ENCODE data around the gene SLCO1B1. TPM values are rescaled to one million over a fixed set of nuclear protein-coding genes. Genes with fewer than 3 reads are reported as not detected.
"Not testable (repeated sequence)": the region's sequence is repeated elsewhere in the genome, so short reads cannot be mapped to it uniquely, and the experiment has no call there.

SLCO1B1 gene, protein sequence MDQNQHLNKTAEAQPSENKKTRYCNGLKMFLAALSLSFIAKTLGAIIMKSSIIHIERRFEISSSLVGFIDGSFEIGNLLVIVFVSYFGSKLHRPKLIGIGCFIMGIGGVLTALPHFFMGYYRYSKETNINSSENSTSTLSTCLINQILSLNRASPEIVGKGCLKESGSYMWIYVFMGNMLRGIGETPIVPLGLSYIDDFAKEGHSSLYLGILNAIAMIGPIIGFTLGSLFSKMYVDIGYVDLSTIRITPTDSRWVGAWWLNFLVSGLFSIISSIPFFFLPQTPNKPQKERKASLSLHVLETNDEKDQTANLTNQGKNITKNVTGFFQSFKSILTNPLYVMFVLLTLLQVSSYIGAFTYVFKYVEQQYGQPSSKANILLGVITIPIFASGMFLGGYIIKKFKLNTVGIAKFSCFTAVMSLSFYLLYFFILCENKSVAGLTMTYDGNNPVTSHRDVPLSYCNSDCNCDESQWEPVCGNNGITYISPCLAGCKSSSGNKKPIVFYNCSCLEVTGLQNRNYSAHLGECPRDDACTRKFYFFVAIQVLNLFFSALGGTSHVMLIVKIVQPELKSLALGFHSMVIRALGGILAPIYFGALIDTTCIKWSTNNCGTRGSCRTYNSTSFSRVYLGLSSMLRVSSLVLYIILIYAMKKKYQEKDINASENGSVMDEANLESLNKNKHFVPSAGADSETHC
- 0.12 and 0.27 TPM in 2 replicates for total RNA-seq (2014; rRNA removed; shearing (Covaris generic))

DNA sequence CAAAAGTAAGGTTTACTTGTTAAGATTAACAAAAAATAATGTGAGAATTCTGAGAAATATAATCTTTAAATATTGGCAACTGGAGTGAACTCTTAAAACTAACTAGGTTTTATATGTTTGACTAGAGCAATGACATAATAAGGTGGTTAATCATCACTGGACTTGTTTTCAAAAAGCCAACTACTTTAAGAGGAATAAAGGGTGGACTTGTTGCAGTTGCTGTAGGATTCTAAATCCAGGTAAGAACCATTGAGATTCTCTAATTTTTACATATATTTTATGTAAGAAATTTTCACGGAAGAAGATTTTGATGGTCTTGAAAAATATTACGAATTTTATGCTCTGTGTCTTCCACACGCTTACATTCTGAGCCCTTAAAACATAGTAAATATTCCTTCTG is at the start of gene SLCO1B1:
Gene SLCO1B1, plus strand, starts transcription at position 197 of the 400 bp plus-strand sequence. CDS start 10,381 bp downstream, outside the sequence.
- no peak for DNase-seq (ENCODE audit: low read depth)

DNA sequence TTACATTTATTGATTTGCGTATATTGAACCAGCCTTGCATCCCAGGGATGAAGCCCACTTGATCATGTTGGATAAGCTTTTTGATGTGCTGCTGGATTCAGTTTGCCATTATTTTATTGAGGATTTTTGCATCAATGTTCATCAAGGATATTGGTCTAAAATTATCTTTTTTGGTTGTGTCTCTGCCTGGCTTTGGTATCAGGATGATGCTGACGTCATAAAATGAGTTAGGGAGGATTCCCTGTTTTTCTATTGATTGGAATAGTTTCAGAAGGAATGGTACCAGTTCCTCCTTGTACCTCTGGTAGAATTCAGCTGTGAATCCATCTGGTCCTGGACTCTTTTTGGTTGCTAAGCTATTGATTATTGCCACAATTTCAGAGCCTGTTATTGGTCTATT is 46.2 kb upstream of the SLCO1B1 start:
- DNase-seq (ENCODE audit: low read depth): not testable (repeated sequence)

DNA sequence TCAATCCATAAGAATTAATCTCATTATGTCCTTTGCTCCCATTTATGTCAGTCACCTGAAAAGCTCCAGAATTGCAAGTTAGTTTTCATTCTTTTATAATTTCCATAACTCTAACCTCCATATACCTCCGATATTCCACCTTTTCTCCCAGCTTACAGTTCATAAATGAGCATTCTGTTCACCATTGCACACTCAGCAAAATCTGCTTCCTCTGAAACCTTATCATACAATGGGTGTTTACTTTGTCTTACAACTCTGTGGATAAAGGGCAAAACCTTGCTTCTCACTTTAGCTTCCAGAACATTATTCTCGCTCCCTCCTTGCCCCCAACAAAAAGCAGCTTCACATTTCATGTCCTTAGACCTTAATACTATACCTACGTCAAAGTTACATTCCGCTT is 19.3 kb upstream of the SLCO1B1 start:
- DNase-seq (ENCODE audit: low read depth): no peak

DNA sequence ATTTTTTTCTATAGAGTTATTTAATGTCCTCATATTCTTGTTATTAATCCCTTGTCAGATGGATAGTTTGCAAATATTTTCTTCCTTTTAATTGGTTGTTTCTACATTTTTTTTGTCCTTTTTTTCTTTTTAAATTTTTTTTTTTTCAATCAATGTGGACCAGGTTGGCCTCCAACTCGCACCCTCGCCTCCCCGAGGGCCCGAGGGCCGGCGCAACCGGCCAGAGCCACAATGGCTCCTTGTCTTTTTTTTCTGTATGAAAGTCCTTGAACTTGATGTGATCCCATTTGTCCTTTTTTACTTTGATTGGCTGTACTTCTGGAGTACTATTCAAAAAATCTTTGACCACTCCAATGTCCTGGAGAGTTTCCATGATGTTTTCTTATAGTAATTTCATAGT is 17.7 kb upstream of the SLCO1B1 start:
- DNase-seq (ENCODE audit: low read depth): no peak

DNA sequence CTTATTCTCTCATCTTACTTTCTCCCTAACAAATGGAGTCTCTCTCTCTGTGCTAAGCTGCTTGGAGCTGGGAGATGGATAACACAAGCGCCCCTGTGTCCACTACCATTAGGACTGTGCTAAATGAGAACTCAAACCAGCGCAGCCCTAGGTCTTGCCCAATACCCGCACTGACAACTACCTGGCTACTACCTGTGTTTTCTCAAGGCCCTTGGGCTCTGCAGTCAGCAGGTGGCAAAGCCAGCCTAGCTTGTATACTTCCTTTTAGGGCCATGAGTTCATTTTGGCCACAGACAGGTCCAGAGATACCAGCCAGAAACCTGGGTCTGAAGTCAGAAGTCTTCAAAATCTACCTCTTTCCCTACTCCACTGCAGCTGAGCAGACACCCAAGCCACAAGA is 13.0 kb upstream of the SLCO1B1 start:
- DNase-seq (ENCODE audit: low read depth): no peak

DNA sequence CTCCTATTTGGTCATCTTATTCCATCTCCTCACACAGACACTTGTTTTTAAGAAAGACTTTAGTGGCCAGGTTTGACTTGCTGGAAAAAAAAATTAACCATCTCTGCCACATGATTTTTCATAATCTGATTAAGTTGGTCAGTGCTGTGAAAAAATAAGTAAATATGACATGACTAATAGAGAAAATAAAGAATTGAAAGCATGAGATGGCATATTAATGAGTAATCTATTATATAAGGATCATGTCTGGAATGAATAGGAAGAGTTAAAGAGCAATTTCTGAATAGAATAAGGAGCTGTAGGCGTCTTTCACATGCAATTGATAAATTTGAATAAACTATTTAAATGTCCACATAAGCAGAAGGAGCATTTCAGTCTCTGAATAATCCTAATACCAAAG is 12.2 kb upstream of the SLCO1B1 start:
- DNase-seq (ENCODE audit: low read depth): no peak

DNA sequence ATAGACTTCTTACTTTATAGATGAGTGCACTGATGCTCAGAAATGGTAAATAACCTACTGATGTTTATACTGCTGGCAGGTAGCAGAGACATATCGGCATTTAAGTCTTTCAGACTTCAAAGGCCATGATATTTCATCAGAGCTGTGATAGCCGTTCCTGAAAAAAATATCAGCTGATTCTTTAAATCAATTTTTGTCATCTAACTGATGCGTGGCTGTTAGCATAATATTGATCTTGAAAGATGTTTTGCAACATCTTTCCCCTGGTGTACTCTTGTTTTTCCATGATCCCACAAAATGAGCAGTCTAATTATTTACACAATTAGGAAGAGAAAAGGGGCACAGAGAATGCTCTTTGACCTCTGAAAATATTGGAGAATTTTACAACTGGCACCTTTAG is 1.6 kb upstream of the SLCO1B1 start:
- DNase-seq (ENCODE audit: low read depth): no peak

DNA sequence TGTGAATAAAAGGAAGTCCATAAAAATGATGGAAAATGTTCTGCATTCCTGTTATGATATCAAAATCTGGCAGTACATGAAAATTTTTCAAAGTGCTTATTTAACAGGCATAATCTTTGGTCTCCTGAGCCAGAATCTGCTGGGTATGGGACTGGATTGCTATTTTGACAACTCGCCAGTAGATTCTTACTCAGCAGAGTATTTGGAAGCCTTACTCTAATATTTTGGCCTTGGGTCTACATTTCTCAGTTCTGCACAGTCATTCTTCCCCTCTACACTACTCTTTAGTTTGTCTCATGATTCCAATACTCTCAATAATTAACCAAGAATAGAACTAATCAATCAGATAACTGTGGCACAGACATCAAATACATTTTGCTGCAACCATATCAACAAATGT is 1.1 kb upstream of the SLCO1B1 start:
- no peak for DNase-seq (ENCODE audit: low read depth)

DNA sequence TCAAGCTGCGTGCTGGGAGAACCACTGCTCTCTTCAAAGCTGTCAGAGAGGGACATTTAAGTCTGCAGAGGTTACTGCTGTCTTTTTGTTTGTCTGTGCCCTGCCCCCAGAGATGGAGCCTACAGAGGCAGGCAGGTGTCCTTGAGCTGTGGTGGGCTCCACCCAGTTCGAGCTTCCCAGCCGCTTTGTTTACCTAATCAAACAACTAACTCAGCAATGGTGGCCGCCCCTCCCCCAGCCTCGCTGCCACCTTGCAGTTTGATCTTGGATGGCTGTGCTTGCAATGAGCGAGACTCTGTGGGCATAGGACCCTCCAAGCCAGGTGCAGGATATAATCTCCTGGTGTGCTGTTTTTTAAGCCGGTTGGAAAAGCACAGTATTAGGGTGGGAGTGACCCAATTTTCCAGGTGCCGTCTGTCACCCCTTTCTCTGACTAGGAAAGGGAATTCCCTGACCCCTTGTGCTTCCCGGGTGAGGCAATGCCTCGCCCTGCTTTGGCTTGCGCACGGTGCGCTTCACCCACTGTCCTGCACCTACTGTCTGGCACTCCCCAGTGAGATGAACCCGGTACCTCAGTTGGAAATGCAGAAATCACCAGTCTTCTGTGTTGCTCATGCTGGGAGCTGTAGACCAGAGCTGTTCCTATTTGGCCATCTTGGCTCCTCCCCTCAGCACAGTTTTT is 6.5 kb downstream of the SLCO1B1 start:
- DNase-seq (ENCODE audit: low read depth): not testable (repeated sequence)

DNA sequence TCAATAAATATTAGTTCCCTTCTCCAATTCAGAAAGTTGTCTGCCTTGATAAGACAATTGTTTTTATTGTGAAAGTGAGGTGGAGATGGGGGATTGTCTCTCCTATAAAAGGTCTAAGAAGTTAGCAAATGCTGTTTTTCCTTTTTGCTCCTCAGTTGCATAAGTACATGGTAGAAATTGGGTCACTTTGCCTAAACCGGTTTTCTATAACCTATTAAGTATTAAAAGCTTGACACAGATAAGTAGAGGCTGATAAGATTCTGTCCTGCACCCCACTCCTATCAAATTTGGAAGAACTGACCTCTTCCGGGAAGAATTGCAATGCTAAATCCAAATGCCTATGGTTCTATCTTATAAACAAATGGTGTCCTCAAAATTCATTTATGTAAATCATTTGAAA is 7.0 kb downstream of the SLCO1B1 start:
- DNase-seq (ENCODE audit: low read depth): no peak

DNA sequence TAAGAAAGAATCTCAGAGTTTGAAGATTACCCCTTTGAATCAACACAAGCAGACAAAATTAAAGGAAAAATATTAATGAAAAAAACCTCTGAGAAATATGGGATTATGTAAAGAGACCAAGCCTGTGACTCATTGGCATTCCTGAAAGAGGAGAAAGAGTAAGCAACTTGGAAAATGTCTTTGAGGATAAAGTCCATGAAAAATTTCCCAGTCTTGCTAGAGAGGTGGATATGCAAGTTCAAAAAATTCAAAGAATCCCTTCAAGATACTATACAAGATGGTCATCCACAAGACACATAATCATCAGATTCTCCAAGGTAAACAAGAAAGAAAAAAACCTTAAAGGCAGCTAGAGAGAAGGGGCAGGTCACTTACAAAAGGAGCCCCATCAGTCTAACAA is 13.3 kb downstream of the SLCO1B1 start:
- no peak for DNase-seq (ENCODE audit: low read depth)

DNA sequence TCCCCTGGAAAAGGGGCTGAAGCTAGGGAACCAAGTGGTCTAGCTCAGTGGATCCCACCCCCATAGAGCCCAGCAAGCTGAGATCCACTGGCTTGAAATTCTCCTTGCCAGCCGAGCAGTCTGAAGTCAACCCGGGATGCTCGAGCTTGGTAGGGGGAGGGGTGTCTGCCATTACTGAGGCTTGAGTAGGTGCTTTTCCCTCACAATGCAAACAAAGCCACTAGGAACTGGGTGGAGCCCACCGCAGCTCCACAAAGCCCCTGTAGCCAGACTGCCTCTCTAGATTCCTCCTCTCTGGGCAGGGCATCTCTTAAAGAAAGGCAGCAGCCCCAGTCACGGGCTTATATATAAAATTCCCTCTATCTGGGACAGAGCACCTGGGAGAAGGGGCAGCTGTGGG is 18.9 kb downstream of the SLCO1B1 start:
- not testable (repeated sequence) for DNase-seq (ENCODE audit: low read depth)

DNA sequence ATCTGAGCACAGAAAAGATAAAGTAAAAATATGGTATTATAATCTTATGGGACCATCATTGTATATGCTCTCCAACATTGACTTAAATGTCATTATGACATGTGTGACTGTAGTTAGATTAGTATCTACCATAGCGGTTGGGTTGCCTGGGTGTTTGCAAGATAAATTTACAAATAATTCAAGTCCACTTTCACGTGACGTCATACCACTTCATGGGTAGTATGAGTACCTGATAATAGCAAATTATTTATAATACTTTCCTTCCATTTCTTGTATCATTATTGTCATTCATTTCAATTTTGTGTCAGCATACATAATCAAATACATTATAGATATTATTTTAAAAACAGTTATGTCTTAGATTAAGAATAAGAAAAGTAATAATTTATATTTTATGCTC is 20.2 kb downstream of the SLCO1B1 start:
- DNase-seq (ENCODE audit: low read depth): peak; percentile 21

DNA sequence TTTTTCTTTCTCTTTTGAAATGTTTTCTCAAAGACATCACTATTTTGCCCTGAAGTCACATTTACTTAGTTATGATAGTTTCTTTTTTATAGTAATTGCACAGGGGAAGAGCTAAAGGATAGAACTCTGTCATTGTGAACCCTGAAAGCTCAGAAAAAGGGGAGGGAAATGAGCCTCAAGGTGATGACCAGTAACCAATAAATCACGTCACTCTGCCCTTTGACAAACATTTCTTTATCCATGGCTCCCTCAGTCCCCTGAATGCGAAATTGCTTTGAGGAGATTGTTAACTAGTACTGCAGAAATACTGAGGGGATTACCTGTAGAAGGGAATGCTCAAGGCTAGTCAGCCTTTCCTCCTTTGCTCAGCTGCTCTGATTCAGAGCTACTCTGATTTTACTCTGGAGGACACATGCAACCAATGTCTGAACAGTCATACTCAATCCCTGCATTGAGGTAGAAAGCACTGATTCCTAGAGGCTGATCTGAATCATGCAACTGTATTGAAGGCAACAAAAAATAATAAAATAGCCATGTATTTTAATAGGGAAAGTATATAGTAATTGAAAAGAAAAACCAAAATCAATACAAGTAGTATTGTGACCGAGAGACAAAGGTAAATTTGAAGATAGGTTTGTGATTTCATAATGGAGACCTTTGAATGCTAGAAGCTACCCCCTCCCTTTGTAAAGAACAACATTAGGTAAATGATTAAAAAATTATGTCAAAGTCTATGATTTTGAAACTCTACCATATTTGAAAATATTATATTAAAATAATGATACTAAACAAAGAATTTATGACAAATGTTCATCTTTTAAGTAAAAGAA is 24.7 kb downstream of the SLCO1B1 start:
- DNase-seq (ENCODE audit: low read depth): peak; percentile 11

DNA sequence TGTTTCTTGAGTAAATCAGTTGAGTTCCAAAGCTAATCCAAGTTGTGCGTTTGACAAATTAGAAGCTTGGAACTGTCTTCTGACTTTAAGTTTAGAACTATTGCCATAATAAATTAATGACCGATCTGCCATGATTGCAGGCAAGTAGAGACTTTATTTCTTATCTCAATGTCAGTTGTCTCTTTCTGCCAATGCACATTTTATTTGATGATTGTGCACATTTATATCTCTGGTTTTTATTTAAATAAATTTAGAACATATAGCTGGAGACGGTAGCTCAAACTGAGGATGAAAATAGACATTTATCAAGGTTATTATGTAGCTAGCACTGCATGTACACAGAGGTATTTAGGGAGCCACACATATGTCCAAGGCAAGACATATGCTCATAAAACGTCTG is 34.1 kb downstream of the SLCO1B1 start:
- no peak for DNase-seq (ENCODE audit: low read depth)

DNA sequence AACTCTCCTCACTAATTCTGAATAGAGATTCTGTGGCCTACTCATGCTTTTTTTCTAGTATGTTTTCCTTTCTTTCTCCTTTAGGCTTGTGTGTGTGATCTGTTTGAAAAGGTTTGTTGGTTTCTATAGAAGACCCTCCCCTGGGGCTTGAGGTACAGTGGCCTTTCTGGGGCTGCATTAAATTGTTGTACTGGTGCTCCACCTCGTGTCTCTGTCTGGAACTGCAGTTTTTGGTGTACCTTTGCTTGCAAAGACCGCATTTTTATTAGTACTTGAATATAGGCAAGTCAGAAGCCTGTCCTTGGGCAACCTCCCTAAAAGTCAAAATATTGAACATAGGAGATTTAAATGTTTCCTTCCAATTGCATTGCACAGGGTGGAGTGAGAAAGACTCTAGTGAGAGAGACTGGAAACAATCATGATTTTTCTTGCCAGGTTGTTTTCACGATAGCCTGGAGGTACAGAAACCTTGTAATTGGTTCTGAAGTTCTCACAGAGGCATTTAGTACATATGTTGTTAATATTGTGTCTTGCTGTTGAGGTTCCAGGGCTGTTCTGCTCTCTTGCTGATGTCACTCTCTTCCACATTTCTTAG is 39.0 kb downstream of the SLCO1B1 start:
- peak; percentile 19 for DNase-seq (ENCODE audit: low read depth)

DNA sequence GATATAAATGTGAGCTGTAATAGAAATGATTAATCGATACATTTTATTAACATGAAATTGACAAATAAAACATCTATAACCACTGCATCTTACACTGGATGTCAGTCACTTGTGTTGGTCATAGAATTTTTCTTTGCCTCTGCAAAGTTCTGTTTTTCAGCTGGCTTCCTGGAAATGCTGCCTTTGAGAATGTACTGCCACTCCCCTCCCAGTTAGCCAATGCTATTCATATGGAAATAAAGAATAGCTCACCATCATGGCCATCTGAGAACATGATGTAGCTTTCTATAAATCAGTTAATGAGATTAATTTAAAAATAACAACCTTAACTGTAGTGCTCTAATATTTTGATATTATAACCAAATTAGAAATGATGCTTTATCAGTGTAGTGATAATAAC is 41.1 kb downstream of the SLCO1B1 start:
- DNase-seq (ENCODE audit: low read depth): no peak

DNA sequence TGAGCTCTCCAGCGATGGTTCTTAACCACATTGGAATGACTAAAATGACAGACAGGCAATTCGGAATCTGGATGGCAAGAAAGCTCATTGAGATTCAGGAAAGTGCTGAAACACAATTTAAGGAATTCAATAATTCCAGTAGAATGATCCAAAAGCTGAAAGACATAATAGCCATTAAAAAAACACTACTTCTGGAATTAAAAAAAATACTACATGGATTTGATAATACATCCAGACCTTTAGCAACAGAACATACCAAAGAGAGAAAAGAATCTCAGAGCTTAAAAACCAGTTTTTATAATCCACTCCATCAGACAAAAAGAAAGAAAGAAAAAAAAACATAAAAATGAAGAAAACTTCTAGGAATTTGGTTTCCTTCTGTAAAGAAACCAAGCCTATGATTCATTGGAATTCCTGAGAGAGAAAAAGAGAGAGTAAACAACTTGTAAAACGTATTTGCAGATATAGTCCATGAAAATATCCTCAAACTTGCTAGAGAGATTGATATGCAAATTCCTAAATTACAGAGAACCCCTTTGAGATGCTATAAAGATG is 52.8 kb downstream of the SLCO1B1 start:
- peak; percentile 37 for DNase-seq (ENCODE audit: low read depth)

DNA sequence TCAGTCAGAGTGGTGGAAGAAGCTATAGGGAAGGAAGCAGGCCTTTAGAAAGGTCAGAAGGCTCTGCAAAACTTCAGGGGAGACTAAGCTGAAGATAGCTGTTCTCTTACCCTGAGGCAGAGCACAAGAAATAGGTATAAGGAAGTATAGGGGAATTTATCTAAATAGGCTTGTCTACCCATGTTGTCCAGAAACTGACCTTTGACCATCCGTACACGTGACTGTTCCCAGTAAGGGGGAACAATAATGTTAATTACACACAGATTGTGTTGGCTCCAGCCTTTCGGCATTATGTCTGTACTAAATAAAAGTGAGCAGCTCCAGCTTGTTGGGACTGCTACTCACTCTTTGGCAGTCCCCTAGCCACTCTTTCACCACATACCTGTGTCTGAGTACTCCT is 59.0 kb downstream of the SLCO1B1 start:
- no peak for DNase-seq (ENCODE audit: low read depth)

DNA sequence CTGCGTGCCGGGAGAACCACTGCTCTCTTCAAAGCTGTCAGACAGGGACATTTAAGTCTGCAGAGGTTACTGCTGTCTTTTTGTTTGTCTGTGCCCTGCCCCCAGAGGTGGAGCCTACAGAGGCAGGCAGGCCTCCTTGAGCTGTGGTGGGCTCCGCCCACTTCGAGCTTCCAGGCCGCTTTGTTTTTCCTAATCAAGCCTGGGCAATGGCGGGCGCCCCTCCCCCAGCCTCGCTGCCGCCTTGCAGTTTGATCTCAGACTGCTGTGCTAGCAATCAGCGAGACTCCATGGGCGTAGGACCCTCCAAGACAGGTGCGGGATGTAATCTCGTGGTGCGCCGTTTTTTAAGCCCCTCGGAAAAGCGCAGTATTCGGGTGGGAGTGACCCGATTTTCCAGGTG is 83.4 kb downstream of the SLCO1B1 start:
- peak; percentile 15 for DNase-seq (ENCODE audit: low read depth)

DNA sequence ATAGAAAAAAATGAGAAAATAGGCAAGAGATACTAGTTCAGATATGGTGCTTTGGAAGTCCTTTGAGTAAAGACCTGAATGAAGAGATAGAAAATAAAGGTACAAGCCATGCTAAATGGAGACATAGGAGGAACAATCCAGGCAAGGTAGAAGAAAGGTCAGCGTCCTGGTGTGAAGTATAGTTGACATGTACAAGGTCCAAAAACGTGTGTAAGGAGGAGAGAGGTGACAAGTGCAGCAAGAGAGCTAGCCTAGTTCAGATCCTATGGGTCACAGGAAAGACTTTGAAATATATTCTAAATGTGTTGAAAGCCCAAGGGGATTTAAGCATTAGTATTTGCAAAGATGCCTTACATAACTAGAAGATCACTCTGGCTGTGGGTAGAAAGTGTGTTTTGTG is 88.2 kb downstream of the SLCO1B1 start:
- DNase-seq (ENCODE audit: low read depth): no peak

All from M059J (cell line).